ENCODE results near the gene TLCD1.

DNA sequence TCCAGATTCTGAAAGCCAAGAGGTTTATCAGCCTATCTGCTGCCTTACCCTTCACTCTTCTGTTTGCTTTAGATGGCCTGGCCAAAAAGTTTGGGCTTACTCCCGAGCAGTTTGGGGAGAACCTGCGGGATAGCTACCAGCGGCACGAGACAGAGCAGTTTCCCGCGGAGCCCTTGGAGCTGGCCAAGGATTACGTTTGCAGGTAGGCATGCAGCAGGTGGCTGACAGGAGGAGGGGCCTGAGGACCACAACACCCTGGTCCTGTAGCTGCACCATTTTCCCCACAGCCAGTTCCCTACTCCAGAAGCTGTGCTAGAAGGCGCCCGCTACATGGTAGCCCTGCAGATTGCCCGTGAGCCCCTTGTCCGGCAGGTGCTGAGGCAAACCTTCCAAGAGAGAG is 43.4 kb downstream of the TLCD1 start:
- TF ChIP-seq, protein P1, sequence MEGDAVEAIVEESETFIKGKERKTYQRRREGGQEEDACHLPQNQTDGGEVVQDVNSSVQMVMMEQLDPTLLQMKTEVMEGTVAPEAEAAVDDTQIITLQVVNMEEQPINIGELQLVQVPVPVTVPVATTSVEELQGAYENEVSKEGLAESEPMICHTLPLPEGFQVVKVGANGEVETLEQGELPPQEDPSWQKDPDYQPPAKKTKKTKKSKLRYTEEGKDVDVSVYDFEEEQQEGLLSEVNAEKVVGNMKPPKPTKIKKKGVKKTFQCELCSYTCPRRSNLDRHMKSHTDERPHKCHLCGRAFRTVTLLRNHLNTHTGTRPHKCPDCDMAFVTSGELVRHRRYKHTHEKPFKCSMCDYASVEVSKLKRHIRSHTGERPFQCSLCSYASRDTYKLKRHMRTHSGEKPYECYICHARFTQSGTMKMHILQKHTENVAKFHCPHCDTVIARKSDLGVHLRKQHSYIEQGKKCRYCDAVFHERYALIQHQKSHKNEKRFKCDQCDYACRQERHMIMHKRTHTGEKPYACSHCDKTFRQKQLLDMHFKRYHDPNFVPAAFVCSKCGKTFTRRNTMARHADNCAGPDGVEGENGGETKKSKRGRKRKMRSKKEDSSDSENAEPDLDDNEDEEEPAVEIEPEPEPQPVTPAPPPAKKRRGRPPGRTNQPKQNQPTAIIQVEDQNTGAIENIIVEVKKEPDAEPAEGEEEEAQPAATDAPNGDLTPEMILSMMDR (IDR thresholded peaks at IDR 0.05 in 2 of 3, conservative IDR thresholded peaks at IDR 0.05 in 1 of 3; ENCODE audit: control insufficient read depth in 2 of 3, extremely low read depth in 1 of 3, insufficient read depth in 1 of 3, low read depth in 3 of 3, low read length in 3 of 3): no peak
- TF ChIP-seq NFIC (IDR thresholded peaks at IDR 0.05; ENCODE audit: low read depth, low read length): no peak
- TF ChIP-seq, protein P2, sequence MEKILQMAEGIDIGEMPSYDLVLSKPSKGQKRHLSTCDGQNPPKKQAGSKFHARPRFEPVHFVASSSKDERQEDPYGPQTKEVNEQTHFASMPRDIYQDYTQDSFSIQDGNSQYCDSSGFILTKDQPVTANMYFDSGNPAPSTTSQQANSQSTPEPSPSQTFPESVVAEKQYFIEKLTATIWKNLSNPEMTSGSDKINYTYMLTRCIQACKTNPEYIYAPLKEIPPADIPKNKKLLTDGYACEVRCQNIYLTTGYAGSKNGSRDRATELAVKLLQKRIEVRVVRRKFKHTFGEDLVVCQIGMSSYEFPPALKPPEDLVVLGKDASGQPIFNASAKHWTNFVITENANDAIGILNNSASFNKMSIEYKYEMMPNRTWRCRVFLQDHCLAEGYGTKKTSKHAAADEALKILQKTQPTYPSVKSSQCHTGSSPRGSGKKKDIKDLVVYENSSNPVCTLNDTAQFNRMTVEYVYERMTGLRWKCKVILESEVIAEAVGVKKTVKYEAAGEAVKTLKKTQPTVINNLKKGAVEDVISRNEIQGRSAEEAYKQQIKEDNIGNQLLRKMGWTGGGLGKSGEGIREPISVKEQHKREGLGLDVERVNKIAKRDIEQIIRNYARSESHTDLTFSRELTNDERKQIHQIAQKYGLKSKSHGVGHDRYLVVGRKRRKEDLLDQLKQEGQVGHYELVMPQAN (conservative IDR thresholded peaks at IDR 0.05): no peak
- no peak for TF ChIP-seq TAF1 (IDR thresholded peaks at IDR 0.05; ENCODE audit: borderline replicate concordance, low read depth, low read length)
- no peak for TF ChIP-seq REST (IDR thresholded peaks at IDR 0.05; ENCODE audit: low read depth, low read length)
- no peak for TF ChIP-seq SPI1 (IDR thresholded peaks at IDR 0.05; ENCODE audit: borderline replicate concordance, insufficient read depth, low read depth, low read length)
- no peak for TF ChIP-seq POLR2A (IDR thresholded peaks at IDR 0.05; ENCODE audit: low read depth, low read length)
- no peak for TF ChIP-seq EP300 (IDR thresholded peaks at IDR 0.05; ENCODE audit: borderline replicate concordance in 1 of 2, control insufficient read depth in 1 of 2, low read depth in 2 of 2, low read length in 2 of 2)
- TF ChIP-seq, protein P3, sequence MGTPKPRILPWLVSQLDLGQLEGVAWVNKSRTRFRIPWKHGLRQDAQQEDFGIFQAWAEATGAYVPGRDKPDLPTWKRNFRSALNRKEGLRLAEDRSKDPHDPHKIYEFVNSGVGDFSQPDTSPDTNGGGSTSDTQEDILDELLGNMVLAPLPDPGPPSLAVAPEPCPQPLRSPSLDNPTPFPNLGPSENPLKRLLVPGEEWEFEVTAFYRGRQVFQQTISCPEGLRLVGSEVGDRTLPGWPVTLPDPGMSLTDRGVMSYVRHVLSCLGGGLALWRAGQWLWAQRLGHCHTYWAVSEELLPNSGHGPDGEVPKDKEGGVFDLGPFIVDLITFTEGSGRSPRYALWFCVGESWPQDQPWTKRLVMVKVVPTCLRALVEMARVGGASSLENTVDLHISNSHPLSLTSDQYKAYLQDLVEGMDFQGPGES (IDR thresholded peaks at IDR 0.05): no peak
- TF ChIP-seq CEBPB (IDR thresholded peaks at IDR 0.05; ENCODE audit: borderline replicate concordance in 1 of 2, low read depth in 2 of 2, low read length in 2 of 2): no peak
- TF ChIP-seq NBN (IDR thresholded peaks at IDR 0.05): no peak
- no peak for TF ChIP-seq SMARCA5 (IDR thresholded peaks at IDR 0.05)
- no peak for TF ChIP-seq NR2C1 (IDR thresholded peaks at IDR 0.05)

Measured in GM12878 (cell line).